Measurements from ENCODE around the gene TRIM2.

- TF ChIP-seq CTCF (IDR thresholded peaks at IDR 0.05) (no peak), POLR2A (IDR thresholded peaks at IDR 0.05) (no peak)
These were observed 181.5 kb downstream of the TRIM2 start for GRCh38 chr4:153385784-153386183.
